Esophagus (tissue), 2 donors: Measurements from ENCODE around the gene HIP1. TPM values are rescaled to one million over a fixed set of nuclear protein-coding genes. Genes with fewer than 3 reads are reported as not detected.
"Not testable (repeated sequence)": the region's sequence is repeated elsewhere in the genome, so short reads cannot be mapped to it uniquely, and the experiment has no call there.

ENCODE experiments used
- H3K27ac ChIP-seq, 2 donors: one replicate each; pipeline ENCODE4 v1.5.1; 2013; ENCODE audit warnings: low read depth in 2 of 2, mild to moderate bottlenecking in 2 of 2, inconsistent platforms in 1 of 2, low read length in 1 of 2, moderate library complexity in 1 of 2
- H3K27me3 ChIP-seq, 2 donors: one replicate each; pipeline ENCODE4 v1.6.1; 2013; ENCODE audit warnings: low read length in 2 of 2, control low read depth in 1 of 2, mild to moderate bottlenecking in 1 of 2; ENCODE audit not compliant: insufficient read depth in 2 of 2, control insufficient read depth in 1 of 2
- H3K36me3 ChIP-seq, 2 donors: one replicate each; pipeline ENCODE4 v1.6.1; 2013; ENCODE audit warnings: low read length in 1 of 2; ENCODE audit not compliant: control insufficient read depth in 2 of 2, insufficient read depth in 2 of 2
- H3K4me1 ChIP-seq, 2 donors: one replicate each; pipeline ENCODE4 v1.6.1; 2013; ENCODE audit warnings: low read length in 1 of 2; ENCODE audit not compliant: control insufficient read depth in 2 of 2, insufficient read depth in 2 of 2
- H3K4me3 ChIP-seq, 2 donors: one replicate each; pipeline ENCODE4 v1.5.1; 2013; ENCODE audit warnings: low read length in 2 of 2, mild to moderate bottlenecking in 2 of 2, low read depth in 1 of 2, moderate library complexity in 1 of 2
- H3K9me3 ChIP-seq, 2 donors: one replicate each; pipeline ENCODE4 v1.6.1; 2013; ENCODE audit warnings: mild to moderate bottlenecking in 2 of 2, low read depth in 1 of 2, low read length in 1 of 2, moderate library complexity in 1 of 2; ENCODE audit not compliant: control insufficient read depth in 2 of 2, insufficient read depth in 1 of 2
- WGBS, 2 donors: extraction: QIAGEN DNeasy Blood & Tissue Kit; methylation state at CpG; one replicate each; pipeline ENCODE4 v1.1.7; 2013; 5-methylcytosine and 5-hydroxymethylcytosine counted together
- polyA plus RNA-seq, 2 donors: library from polyadenylated mRNA; stranded (reverse); fragments of 200-250 nt; gene quantifications; one replicate each; pipeline ENCODE4 v1.2.3, GENCODE V29; 2013
- donor health status: healthy with polysubstance abuse.
- donor health status: Bipolar disorder and iron deficiency.

The HIP1 gene
- polyA plus RNA-seq, 2 donors = 1.8 to 2.2 TPM

GRCh38 chr7:75687246-75688088 is 51.3 kb downstream of the HIP1 start:
- Histone ChIP-seq H3K4me3 (no peak overlapping the region), H3K4me1 (no peaks in the 10 kb centered on the region), H3K36me3 (no peaks in the 10 kb centered on the region), H3K27me3 (no peaks in the 10 kb centered on the region), H3K9me3 (no peaks in the 10 kb centered on the region), H3K27ac (no peak overlapping the region)
- 90 to 91% methylated on average over 12 of the region's 12 CpGs for WGBS, 2 donors

DNA sequence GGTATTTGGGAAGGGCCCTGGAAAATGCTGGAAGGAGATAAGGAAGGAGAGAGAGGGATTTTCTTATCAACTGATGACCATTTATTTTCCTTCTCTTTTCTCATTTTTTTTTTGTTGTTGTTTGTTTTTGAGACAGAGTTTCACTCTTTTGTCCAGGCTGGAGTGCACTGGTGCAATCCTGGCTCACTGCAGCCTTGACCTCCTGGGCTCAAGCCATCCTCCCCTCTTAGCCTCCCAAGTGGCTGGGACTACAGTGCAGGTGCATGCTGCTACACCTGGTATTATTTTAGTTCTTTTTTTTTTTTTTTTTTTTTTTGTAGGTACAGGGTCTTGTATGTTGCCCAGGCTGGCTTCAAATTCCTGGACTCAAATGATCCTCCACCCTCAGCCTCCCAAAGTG is 52.2 kb downstream of the HIP1 start:
- Histone ChIP-seq H3K4me1 (no peaks in the 10 kb centered on the region), H3K36me3 (no peaks in the 10 kb centered on the region), H3K27ac (no peak overlapping the region), H3K4me3 (no peak overlapping the region), H3K9me3 (no peaks in the 10 kb centered on the region), H3K27me3 (no peaks in the 10 kb centered on the region)

DNA sequence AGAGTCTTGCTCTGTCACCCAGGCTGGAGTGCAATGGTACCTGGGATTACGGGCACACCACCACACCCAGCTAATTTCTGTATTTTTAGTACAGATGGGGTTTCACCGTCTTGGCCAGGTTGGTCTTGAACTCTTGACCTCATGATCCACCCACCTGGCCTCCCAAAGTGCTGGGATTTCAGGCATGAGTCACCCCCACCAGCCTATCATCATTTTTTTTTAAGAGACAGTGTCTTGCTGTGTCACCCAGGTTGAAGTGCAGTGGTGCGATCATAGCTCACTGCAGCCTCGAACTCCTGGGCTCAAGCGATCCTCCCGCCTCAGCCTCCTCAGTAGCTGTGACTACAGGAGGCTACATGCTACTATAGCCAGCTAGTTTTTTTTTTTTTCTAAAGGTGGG is 56.7 kb downstream of the HIP1 start:
- not testable (repeated sequence) for H3K27ac ChIP-seq, H3K36me3 ChIP-seq, H3K4me1 ChIP-seq, H3K9me3 ChIP-seq, H3K4me3 ChIP-seq, H3K27me3 ChIP-seq
- WGBS, 2 donors = 75 to 76% methylated on average over 6 of the region's 6 CpGs

DNA sequence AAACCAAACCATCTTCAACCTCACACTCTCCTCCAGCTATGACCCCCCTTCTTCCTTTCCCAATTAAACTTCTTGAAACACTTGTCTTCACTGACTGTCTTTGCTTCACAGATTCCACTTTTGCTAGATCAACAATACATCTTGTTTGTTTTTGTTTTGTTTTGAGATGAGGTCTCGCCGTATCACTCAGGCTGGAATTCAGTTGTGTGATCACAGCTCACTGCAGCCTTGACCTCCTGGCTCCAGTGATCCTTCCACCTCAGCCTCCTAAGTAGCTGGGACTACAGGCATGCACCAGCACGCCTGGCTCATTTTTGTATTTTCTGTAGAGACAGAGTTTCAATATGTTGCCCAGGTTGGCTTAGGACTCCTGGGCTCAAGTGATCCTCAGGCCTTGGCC is 59.7 kb downstream of the HIP1 start:
- H3K36me3 ChIP-seq = no peaks in the 10 kb centered on the region
- WGBS, 2 donors = 96% methylated on average over 3 of the region's 3 CpGs
- H3K9me3 ChIP-seq = no peaks in the 10 kb centered on the region
- no peak overlapping the region for H3K27ac ChIP-seq
- H3K27me3 ChIP-seq = no peaks in the 10 kb centered on the region
- H3K4me1 ChIP-seq = no peaks in the 10 kb centered on the region
- H3K4me3 ChIP-seq = no peak overlapping the region

- 51 to 54% methylated on average over 4 of the region's 4 CpGs for WGBS, 2 donors
- no peaks in the 10 kb centered on the region for H3K27me3 ChIP-seq
- no peak overlapping the region for H3K27ac ChIP-seq
- H3K9me3 ChIP-seq = no peaks in the 10 kb centered on the region
- no peaks in the 10 kb centered on the region for H3K4me1 ChIP-seq
- no peak overlapping the region for H3K4me3 ChIP-seq
- no peaks in the 10 kb centered on the region for H3K36me3 ChIP-seq
These were observed 69.2 kb downstream of the HIP1 start for GRCh38 chr7:75669579-75669978.

- Histone ChIP-seq H3K4me3 (no peak overlapping the region), H3K27me3 (no peaks in the 10 kb centered on the region), H3K36me3 (no peaks in the 10 kb centered on the region), H3K27ac (no peak overlapping the region), H3K4me1 (no peaks in the 10 kb centered on the region), H3K9me3 (no peaks in the 10 kb centered on the region)
- 48 to 49% methylated on average over 4 of the region's 4 CpGs for WGBS, 2 donors
These were observed 70.8 kb downstream of the HIP1 start for GRCh38 chr7:75667938-75668337.

DNA sequence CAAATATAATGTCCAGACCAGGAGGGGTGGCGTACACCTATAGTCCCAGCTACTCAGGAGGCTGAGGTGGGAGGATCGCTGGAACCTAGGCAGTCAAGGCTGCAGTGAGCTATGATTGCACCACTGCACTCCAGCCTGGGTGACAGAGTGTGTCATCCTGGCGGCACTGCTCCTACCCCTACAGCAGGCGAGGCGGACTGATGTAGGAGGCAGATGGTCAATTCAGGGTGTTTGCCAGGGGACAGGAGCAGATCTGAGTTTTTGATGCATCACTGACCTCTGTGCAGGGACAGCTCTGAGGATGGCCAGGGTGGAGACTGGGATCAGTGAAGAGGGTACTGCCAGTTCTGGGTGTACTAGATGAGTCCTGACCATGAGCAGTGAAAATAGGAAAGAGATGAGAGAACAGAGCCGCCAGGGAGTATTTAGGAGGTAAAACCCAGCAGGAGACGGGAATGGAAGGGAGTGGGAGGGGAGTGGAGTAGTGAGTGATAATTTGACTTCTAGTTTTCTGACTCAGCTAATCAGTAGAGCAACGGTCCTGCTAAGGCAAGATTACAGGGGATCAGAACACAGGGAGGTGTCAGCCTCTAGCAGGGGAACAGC is 75.3 kb downstream of the HIP1 start:
- Histone ChIP-seq H3K27ac (no peak overlapping the region), H3K4me1 (no peaks in the 10 kb centered on the region), H3K9me3 (no peaks in the 10 kb centered on the region), H3K27me3 (no peaks in the 10 kb centered on the region), H3K36me3 (no peaks in the 10 kb centered on the region), H3K4me3 (no peak overlapping the region)
- 82 to 85% methylated on average over 8 of the region's 8 CpGs for WGBS, 2 donors

DNA sequence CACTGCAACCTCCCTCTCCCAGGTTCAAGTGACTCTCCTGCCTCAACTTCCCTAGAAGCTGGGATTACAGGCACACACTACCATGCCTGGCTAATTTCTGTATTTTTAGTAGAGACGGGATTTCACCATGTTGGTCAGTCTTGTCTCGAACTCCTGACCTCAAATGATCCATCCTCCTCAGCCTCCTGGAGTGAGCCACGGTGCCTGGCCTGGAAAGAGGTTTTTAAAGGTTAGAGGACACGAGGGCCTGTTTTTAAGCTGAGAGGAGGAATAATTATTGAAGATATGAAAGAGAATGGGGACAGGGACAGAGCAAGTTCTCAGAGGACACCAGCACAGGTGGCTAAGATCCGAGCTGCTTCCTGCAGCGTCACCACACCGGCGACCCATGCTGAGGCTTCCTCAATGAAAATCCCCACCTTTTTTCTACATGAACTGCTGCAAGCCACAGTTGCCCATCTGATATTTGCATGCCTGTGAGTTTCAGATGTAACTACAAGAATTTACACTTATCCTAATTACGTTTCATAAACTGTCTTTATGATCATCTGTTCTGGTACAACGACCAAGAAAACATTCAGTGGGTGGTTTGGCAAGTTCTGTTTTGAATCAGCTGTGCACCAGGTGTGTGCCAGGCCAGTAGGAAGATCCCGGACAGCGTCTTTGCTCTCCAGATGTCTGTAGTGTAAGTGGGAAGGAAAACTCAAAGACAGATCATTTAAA is 76.0 kb downstream of the HIP1 start:
- Histone ChIP-seq H3K27ac (no peak overlapping the region), H3K9me3 (no peaks in the 10 kb centered on the region), H3K4me1 (no peaks in the 10 kb centered on the region), H3K27me3 (no peaks in the 10 kb centered on the region), H3K4me3 (no peak overlapping the region), H3K36me3 (no peaks in the 10 kb centered on the region)
- 72% methylated on average over 12 of the region's 12 CpGs for whole genome bisulfite sequencing, 2 donors

- Histone ChIP-seq H3K4me1 (no peaks in the 10 kb centered on the region), H3K27me3 (no peaks in the 10 kb centered on the region), H3K9me3 (no peaks in the 10 kb centered on the region), H3K4me3 (no peak overlapping the region), H3K27ac (no peak overlapping the region), H3K36me3 (no peaks in the 10 kb centered on the region)
- 76 to 79% methylated on average over 13 of the region's 13 CpGs for WGBS, 2 donors
These were observed 78.0 kb downstream of the HIP1 start for GRCh38 chr7:75660566-75661215.
